ENCODE results near the gene TTC31.
"Not testable (repeated sequence)": the region's sequence is repeated elsewhere in the genome, so short reads cannot be mapped to it uniquely, and the experiment has no call there.

The TTC31 gene

DNA sequence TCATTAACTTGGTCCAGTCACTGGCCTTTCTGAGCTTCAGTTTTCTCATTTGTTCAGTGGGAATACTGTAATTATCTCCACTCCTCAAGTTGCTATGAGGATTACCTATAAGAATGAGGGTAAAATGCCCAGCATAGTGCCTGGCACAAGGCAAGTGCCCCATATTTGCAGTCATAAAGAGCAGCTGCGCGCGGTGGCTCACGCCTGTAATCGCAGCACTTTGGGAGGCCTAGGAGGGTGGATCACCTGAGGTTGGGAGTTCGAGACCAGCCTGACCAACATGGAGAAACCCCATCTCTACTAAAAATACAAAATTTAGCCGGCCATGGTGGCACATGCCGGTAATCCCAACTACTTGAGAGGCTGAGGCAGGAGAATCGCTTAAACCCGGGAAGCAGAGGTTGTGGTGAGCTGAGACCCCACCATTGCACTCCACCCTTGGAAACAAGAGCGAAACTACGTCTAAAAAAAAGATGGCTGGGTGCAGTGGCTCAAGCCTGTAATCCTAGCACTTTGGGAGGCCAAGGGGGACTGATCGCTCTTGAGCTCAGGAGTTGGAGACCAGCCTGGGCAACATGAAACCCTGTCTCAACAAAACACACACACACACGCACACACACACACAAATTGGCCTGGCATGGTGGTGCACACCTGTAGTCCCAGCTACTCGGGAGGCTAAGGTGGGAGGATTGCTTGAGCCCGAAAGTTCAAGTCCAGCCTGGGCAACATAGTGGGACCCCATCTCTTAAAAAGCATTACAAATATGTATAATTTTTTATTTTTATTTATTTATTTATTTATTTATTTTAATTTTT, 40.2 kb upstream of the TTC31 start:
- H3K27me3 ChIP-seq (ENCODE audit: control insufficient read depth, insufficient read depth, low read length); H3K36me3 ChIP-seq (ENCODE audit: control insufficient read depth, insufficient read depth, low read length); H3K27ac ChIP-seq (ENCODE audit: low read depth, low read length); H3K9me3 ChIP-seq (ENCODE audit: control insufficient read depth, insufficient read depth, low read depth, low read length): not testable (repeated sequence)
- Histone ChIP-seq H3K4me1 (ENCODE audit: control insufficient read depth, insufficient read depth, low read length) (peaks cover 22% of the 10 kb centered on the region), H3K4me3 (ENCODE audit: low read depth, low read length) (peak overlapping the region; percentile 77), H3K9ac (ENCODE audit: low read length) (peak overlapping the region; percentile 82)

DNA sequence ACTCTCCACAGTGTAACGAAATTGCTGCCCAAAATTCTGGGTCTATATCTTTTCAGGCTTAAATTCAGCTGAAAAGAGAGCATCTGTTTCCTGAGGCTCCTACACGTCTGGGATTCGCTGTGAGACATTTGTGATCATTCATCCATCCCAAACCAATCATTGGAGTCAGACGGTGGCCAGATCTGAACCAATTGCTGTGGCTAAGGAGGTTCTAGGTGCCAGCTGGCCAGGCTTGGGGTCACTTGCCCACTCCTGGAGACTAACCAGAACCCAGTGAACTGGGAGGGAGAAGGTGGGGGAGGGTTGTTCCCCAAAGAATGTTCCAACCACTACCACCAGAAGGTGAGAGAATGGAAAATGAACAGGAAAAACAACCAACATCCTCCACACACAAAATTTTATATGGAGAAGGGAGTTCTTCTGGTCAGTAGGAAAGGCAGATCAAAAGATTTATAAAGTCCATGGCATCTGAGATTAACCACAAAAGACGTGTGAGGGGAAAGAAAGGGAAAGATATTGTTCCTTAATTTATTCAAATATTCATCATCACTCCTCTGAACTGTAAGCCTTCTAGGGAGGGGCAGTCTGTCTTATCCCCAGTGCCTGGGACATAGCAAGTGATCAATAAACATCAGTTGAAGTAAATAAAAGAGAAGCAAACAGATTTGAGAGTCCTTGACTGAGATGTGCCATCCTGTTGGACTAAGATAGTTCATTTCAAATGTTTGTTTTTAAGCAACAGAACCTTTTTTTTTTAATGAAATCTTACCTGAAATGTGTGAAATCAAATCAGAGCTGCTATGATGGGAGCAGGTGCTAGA, 38.2 kb upstream of the TTC31 start:
- H3K4me1 ChIP-seq (ENCODE audit: control insufficient read depth, insufficient read depth, low read length): peaks cover 2% of the 10 kb centered on the region; the same call in 1 of the 2 replicates
- H3K9me3 ChIP-seq (ENCODE audit: control insufficient read depth, insufficient read depth, low read depth, low read length): no peaks in the 10 kb centered on the region
- H3K27me3 ChIP-seq (ENCODE audit: control insufficient read depth, insufficient read depth, low read length): 0 out of 2 replicates have a peak, but pooled peaks cover 5% of the 10 kb centered on the region
- H3K4me3 ChIP-seq (ENCODE audit: low read depth, low read length): no peak overlapping the region
- no peak overlapping the region for H3K9ac ChIP-seq (ENCODE audit: low read length)
- no peaks in the 10 kb centered on the region for H3K36me3 ChIP-seq (ENCODE audit: control insufficient read depth, insufficient read depth, low read length)
- H3K27ac ChIP-seq (ENCODE audit: low read depth, low read length): no peak overlapping the region

DNA sequence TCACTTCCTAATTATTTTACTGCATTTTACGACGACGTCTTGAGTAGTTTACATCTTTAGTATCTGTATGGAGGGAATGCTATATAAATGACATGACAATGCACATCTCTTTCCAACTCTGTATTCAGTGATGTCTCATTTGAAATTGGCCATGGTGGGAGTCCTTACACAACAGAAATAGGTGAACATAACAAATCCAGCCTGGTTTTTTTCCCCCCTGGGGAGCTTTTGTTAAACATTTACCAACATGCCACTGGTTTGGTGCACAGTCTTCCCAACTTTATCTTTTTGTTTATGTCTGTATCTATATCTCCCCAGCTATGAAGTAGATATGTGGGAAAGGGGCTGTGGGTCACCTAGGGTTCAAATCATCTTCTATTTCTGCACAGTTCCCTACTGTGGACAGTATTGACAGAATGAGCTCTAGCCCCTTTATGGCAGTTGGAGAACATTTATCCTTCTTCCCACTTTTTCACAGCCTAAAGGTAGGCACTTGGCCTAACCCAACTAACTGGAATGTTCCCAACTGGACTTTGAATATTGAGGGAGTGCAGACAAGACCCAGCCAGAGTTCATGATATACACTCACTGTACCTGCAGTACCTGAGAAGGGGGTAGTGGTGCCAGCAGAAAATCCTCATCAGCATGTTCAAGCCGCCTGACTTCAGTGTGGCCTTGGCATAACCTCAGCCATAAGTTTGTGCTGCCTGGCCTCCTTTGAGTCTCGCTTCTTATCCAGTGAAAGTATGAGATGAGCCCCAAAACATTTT, 35.5 kb upstream of the TTC31 start:
- Histone ChIP-seq H3K36me3 (ENCODE audit: control insufficient read depth, insufficient read depth, low read length) (no peaks in the 10 kb centered on the region), H3K4me1 (ENCODE audit: control insufficient read depth, insufficient read depth, low read length) (peaks cover under 1% of the 10 kb centered on the region; the same call in 1 of the 2 replicates), H3K27ac (ENCODE audit: low read depth, low read length) (no peak overlapping the region), H3K9ac (ENCODE audit: low read length) (no peak overlapping the region), H3K4me3 (ENCODE audit: low read depth, low read length) (no peak overlapping the region), H3K27me3 (ENCODE audit: control insufficient read depth, insufficient read depth, low read length) (0 out of 2 replicates have a peak, but pooled peaks cover 5% of the 10 kb centered on the region), H3K9me3 (ENCODE audit: control insufficient read depth, insufficient read depth, low read depth, low read length) (no peaks in the 10 kb centered on the region)

DNA sequence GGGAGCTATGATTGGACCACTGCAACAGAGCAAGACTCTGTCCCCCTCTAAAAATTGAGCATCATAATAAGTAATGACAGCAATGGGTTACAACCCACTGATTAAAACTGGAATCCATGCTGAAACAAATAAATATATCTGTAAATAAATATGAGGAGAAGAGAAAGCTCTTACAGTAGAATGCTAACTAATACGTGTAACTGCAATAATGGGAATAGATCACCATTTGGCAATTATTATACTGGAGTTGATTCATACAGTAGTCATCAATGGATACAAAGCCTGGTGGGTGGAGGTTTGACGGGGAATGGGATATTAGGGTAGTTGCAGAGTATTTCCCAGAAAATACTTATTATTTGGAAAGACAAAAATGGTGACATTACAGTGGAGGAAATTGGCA, 34.1 kb upstream of the TTC31 start:
- 0 out of 2 replicates have a peak, but pooled peaks cover 5% of the 10 kb centered on the region for H3K27me3 ChIP-seq (ENCODE audit: control insufficient read depth, insufficient read depth, low read length)
- H3K4me3 ChIP-seq (ENCODE audit: low read depth, low read length): no peak overlapping the region
- no peaks in the 10 kb centered on the region for H3K9me3 ChIP-seq (ENCODE audit: control insufficient read depth, insufficient read depth, low read depth, low read length)
- H3K9ac ChIP-seq (ENCODE audit: low read length): no peak overlapping the region
- peaks cover 5% of the 10 kb centered on the region; the same call in 1 of the 2 replicates for H3K4me1 ChIP-seq (ENCODE audit: control insufficient read depth, insufficient read depth, low read length)
- H3K27ac ChIP-seq (ENCODE audit: low read depth, low read length): no peak overlapping the region
- no peaks in the 10 kb centered on the region for H3K36me3 ChIP-seq (ENCODE audit: control insufficient read depth, insufficient read depth, low read length)

GRCh38 chr2:74450570-74451190, 32.2 kb upstream of the TTC31 start:
- Histone ChIP-seq H3K9ac (ENCODE audit: low read length) (no peak overlapping the region), H3K9me3 (ENCODE audit: control insufficient read depth, insufficient read depth, low read depth, low read length) (no peaks in the 10 kb centered on the region), H3K27me3 (ENCODE audit: control insufficient read depth, insufficient read depth, low read length) (no peaks in the 10 kb centered on the region), H3K4me1 (ENCODE audit: control insufficient read depth, insufficient read depth, low read length) (peaks cover 9% of the 10 kb centered on the region; the same call in 1 of the 2 replicates), H3K4me3 (ENCODE audit: low read depth, low read length) (no peak overlapping the region), H3K36me3 (ENCODE audit: control insufficient read depth, insufficient read depth, low read length) (no peaks in the 10 kb centered on the region), H3K27ac (ENCODE audit: low read depth, low read length) (no peak overlapping the region)

- no peak within 1 kb of the TSS for H3K27ac ChIP-seq (ENCODE audit: low read depth, low read length)
- peak within 1 kb of the TSS; percentile 48 for H3K9ac ChIP-seq (ENCODE audit: low read length)
- H3K9me3 ChIP-seq (ENCODE audit: control insufficient read depth, insufficient read depth, low read depth, low read length): no peaks in the 10 kb centered on the region
- peak within 1 kb of the TSS; percentile 77 for H3K4me3 ChIP-seq (ENCODE audit: low read depth, low read length)
- no peaks in the 10 kb centered on the region for H3K27me3 ChIP-seq (ENCODE audit: control insufficient read depth, insufficient read depth, low read length)
- peaks cover 9% of the 10 kb centered on the region; the same call in 1 of the 2 replicates for H3K4me1 ChIP-seq (ENCODE audit: control insufficient read depth, insufficient read depth, low read length)
- no peaks in the 10 kb centered on the region for H3K36me3 ChIP-seq (ENCODE audit: control insufficient read depth, insufficient read depth, low read length)
These were observed 28.0 kb upstream of the TTC31 start, which contains the start of gene INO80B for GRCh38 chr2:74454654-74455511. INO80B (plus strand) TSS chr2:74455087; CDS start chr2:74455117, 30 bp downstream.

DNA sequence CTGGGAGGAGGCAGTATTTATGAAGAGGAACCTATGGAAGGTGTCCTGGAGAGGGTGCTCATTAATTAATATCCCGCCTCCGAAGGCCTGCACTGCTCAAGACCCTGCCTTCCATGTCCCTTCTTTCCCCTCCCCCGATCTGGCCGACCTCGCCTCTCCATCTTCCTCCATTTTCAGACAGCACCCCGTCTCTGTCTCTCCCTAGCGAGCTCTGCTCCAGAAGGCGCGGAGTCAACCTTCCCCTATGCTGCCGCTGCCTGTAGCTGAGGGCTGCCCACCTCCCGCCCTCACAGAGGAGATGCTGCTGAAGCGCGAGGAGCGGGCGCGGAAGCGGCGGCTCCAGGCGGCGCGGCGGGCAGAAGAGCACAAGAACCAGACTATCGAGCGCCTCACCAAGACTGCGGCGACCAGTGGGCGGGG, 25.7 kb upstream of the TTC31 start:
- H3K4me3 ChIP-seq (ENCODE audit: low read depth, low read length): peak overlapping the region; percentile 71
- peaks cover 9% of the 10 kb centered on the region; the same call in 1 of the 2 replicates for H3K4me1 ChIP-seq (ENCODE audit: control insufficient read depth, insufficient read depth, low read length)
- no peaks in the 10 kb centered on the region for H3K9me3 ChIP-seq (ENCODE audit: control insufficient read depth, insufficient read depth, low read depth, low read length)
- peak overlapping the region; percentile 41 for H3K9ac ChIP-seq (ENCODE audit: low read length)
- peaks cover 10% of the 10 kb centered on the region for H3K36me3 ChIP-seq (ENCODE audit: control insufficient read depth, insufficient read depth, low read length)
- no peak overlapping the region for H3K27ac ChIP-seq (ENCODE audit: low read depth, low read length)
- no peaks in the 10 kb centered on the region for H3K27me3 ChIP-seq (ENCODE audit: control insufficient read depth, insufficient read depth, low read length)

DNA sequence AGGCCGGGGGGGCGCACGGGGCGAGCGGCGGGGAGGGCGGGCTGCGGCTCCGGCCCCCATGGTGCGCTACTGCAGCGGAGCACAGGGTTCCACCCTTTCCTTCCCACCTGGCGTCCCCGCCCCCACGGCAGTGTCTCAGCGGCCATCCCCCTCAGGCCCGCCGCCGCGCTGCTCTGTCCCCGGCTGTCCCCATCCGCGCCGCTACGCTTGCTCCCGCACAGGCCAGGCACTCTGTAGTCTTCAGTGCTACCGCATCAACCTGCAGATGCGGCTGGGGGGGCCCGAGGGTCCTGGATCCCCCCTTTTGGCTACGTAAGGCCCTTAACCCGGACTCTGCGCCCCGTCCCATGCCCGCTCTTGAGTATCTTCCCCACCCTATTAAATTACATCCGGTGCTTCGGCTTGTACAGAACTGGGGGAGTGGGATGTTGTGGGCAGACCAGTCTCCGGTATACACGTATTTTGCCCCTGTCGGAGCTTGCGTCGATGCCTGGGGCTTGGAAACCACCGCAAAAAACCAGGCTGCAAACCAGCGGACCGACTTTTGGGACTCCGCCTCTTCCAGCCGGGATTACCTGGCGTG, 25.2 kb upstream of the TTC31 start:
- Histone ChIP-seq H3K4me1 (ENCODE audit: control insufficient read depth, insufficient read depth, low read length) (peaks cover 6% of the 10 kb centered on the region; the same call in 1 of the 2 replicates), H3K9ac (ENCODE audit: low read length) (peak overlapping the region; percentile 71), H3K27ac (ENCODE audit: low read depth, low read length) (peak overlapping the region; percentile 71), H3K27me3 (ENCODE audit: control insufficient read depth, insufficient read depth, low read length) (no peaks in the 10 kb centered on the region), H3K9me3 (ENCODE audit: control insufficient read depth, insufficient read depth, low read depth, low read length) (no peaks in the 10 kb centered on the region), H3K36me3 (ENCODE audit: control insufficient read depth, insufficient read depth, low read length) (peaks cover 15% of the 10 kb centered on the region), H3K4me3 (ENCODE audit: low read depth, low read length) (peak overlapping the region; percentile 71)

DNA sequence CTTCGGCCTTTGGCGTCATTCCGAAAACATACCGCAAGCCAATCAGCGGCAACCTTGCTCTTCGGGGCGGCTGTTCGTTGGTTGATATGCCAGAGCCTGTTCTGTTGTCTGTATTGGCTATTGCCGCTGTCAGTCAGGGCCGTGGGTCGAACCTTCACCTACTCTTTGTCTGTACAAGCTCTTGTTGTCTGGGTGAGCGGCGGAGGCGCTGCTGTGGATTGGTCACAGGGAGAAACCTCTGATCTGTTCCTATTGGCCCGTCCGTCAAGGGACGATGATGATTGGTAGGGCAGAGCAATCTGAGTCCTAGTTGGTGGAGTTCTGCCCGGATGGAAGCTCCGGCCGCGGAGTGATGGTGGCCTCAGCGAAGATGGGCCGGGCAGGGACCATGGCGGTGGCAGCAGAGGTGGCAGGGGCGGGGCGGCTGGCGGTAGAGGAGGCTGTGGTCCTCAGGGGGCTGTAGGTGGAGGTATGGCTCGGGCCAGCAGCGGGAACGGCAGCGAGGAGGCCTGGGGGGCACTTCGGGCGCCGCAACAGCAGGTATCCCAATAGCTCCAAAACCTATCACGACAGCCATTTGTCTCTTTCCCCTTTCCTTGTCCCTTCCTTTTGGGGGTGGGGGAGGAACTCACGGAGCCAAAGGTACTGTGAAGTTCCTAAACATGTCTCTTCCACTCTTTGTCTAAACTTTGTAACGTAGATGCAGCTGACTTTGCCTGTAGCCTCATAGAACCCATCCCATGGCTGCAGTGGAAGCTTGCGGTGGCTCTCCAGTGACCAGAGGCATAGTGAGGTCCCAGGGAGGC, 24.5 kb upstream of the TTC31 start, which contains the start of gene WBP1:
Gene WBP1, plus strand, starts transcription at position 307 of the 806 bp plus-strand sequence. Its CDS starts 165 bp downstream, at position 472.
- Histone ChIP-seq H3K36me3 (ENCODE audit: control insufficient read depth, insufficient read depth, low read length) (peaks cover 22% of the 10 kb centered on the region), H3K4me1 (ENCODE audit: control insufficient read depth, insufficient read depth, low read length) (0 out of 2 replicates have a peak, but pooled peaks cover 5% of the 10 kb centered on the region), H3K27ac (ENCODE audit: low read depth, low read length) (peak within 1 kb of the TSS; percentile 71), H3K9ac (ENCODE audit: low read length) (peak within 1 kb of the TSS; percentile 89), H3K4me3 (ENCODE audit: low read depth, low read length) (peak within 1 kb of the TSS; percentile 91), H3K9me3 (ENCODE audit: control insufficient read depth, insufficient read depth, low read depth, low read length) (no peaks in the 10 kb centered on the region), H3K27me3 (ENCODE audit: control insufficient read depth, insufficient read depth, low read length) (no peaks in the 10 kb centered on the region)

Measured in HUES6 (cell line).